Endothelial cell of umbilical vein (primary cell): ENCODE measurements around the gene AGBL4. TPM values are rescaled to one million over a fixed set of nuclear protein-coding genes. Genes with fewer than 3 reads are reported as not detected.

Experiments used
- BruUV-seq: library from RNA; stranded (reverse); fragments of 400-500 nt; replicated peaks from 2 replicates; lab custom pipeline; 2021; lab: Mats Ljungman, UMichigan
- CTCF ChIA-PET: fragments of 300-600, 350-600 bp; sonication (Branson Sonifier 250); formaldehyde crosslinking; loops from one replicate; lab custom pipeline; 2021; ENCODE audit warnings: antibody characterized with exemption, inconsistent platforms; lab: Charles Lee
- POLR2A ChIA-PET: fragments of 300-600, 350-600 bp; sonication (Branson Sonifier 250); formaldehyde crosslinking; loops from one replicate; lab custom pipeline; 2021; ENCODE audit warnings: antibody characterized with exemption, inconsistent platforms; lab: Charles Lee
- DNase-seq: peaks from one replicate; pipeline ENCODE4 v3.0.0-alpha.2; 2011; ENCODE audit warnings: low read depth, low spot score
- FAIRE-seq: peaks from 2 replicates; lab custom pipeline; 2011; peaks lifted over from hg19 to GRCh38; lab: Jason Lieb, UNC
- H2AFZ ChIP-seq: 2 replicates; pipeline ENCODE4 v1.6.0; 2012; ENCODE audit warnings: low read depth, low read length, control low read depth, inconsistent platforms
- H3K27ac ChIP-seq: 2 replicates; pipeline ENCODE4 v1.5.1; 2011; ENCODE audit warnings: low read depth, mild to moderate bottlenecking, control low read depth, low read length, moderate library complexity; ENCODE audit not compliant: insufficient read depth
- H3K27me3 ChIP-seq, 2 experiments: 2 replicates each; pipeline versions ENCODE4 v1.6.0 to v1.6.1; 2011; ENCODE audit warnings: low read length in 2 of 2, mixed read lengths in 1 of 2; ENCODE audit not compliant: control insufficient read depth in 2 of 2, insufficient read depth in 2 of 2
- H3K36me3 ChIP-seq, 2 experiments: 2 replicates in 1 of 2; 3 replicates in 1 of 2; pipeline ENCODE4 v1.5.1; 2011; ENCODE audit warnings: low read length in 2 of 2, mild to moderate bottlenecking in 1 of 2, moderate library complexity in 1 of 2; ENCODE audit not compliant: control insufficient read depth in 2 of 2, insufficient read depth in 2 of 2; ENCODE audit errors: extremely low read depth in 1 of 2
- H3K4me1 ChIP-seq: 3 replicates; pipeline ENCODE4 v1.5.1; 2011; ENCODE audit warnings: mild to moderate bottlenecking, low read length; ENCODE audit not compliant: control insufficient read depth, insufficient read depth; ENCODE audit errors: extremely low read depth
- H3K4me2 ChIP-seq: 2 replicates; pipeline ENCODE4 v1.6.1; 2011; ENCODE audit warnings: low read length, control low read depth, mixed read lengths; ENCODE audit not compliant: insufficient read depth
- H3K4me3 ChIP-seq, 3 experiments: fragments of 200-600 bp in 1 of 3; sonication (generic), shearing (Covaris generic) in 1 of 3; replicated peaks in 1 of 3; 2 replicates each; pipeline ENCODE4 v1.5.1; 2011 to 2016; ENCODE audit warnings: control low read depth in 3 of 3, low read length in 3 of 3, mild to moderate bottlenecking in 2 of 3, inconsistent platforms in 1 of 3, low read depth in 1 of 3, moderate library complexity in 1 of 3; ENCODE audit not compliant: insufficient read depth in 1 of 3
- H3K79me2 ChIP-seq: 2 replicates; pipeline ENCODE4 v1.6.0; 2012; ENCODE audit warnings: low read length, inconsistent platforms; ENCODE audit not compliant: control insufficient read depth, insufficient read depth
- H3K9ac ChIP-seq: replicated peaks from 2 replicates; pipeline ENCODE3; 2011; ENCODE audit warnings: low read length, control low read depth; ENCODE audit not compliant: insufficient read depth; ENCODE audit errors: extremely low read depth
- H3K9me1 ChIP-seq: replicated peaks from 3 replicates; pipeline ENCODE4 v1.6.0; 2011; ENCODE audit warnings: mild to moderate bottlenecking, low read length; ENCODE audit not compliant: control insufficient read depth, insufficient read depth; ENCODE audit errors: extremely low read depth
- H3K9me3 ChIP-seq: replicated peaks from 2 replicates; pipeline ENCODE4 v1.5.1; 2012; ENCODE audit warnings: low read length, inconsistent platforms; ENCODE audit not compliant: control insufficient read depth, insufficient read depth
- H4K20me1 ChIP-seq: replicated peaks from 2 replicates; pipeline ENCODE3; 2011; ENCODE audit warnings: mild to moderate bottlenecking, low read length; ENCODE audit not compliant: control insufficient read depth, insufficient read depth; ENCODE audit errors: extremely low read depth
- CTCF ChIP-seq, 2 donors: IDR thresholded peaks; 1 replicate in 1 of 2; 2 replicates in 1 of 2; pipeline ENCODE4 v1.5.1; 2011; ENCODE audit warnings: low read length in 2 of 2, mild to moderate bottlenecking in 2 of 2, moderate library complexity in 2 of 2, control low read depth in 1 of 2, inconsistent platforms in 1 of 2, low read depth in 1 of 2; ENCODE audit not compliant: insufficient read depth in 1 of 2; ENCODE audit errors: extremely low read depth in 1 of 2
- EZH2 ChIP-seq: IDR thresholded peaks from 2 replicates; pipeline ENCODE4 v1.6.1; 2012; ENCODE audit warnings: borderline replicate concordance, low read depth, mild to moderate bottlenecking, moderate library complexity, low read length, inconsistent platforms; ENCODE audit not compliant: severe bottlenecking
- FOS ChIP-seq: IDR thresholded peaks from 2 replicates; pipeline ENCODE4 v1.6.1; 2011; ENCODE audit warnings: mild to moderate bottlenecking, low read length, moderate library complexity, borderline replicate concordance; ENCODE audit not compliant: insufficient read depth
- GATA2 ChIP-seq: IDR thresholded peaks from 2 replicates; pipeline ENCODE4 v1.7.0; 2011; ENCODE audit warnings: low read depth, mild to moderate bottlenecking, moderate library complexity, mixed read lengths, low read length; ENCODE audit not compliant: insufficient read length, insufficient read depth
- JUN ChIP-seq: IDR thresholded peaks from 2 replicates; pipeline ENCODE4 v1.6.1; 2011; ENCODE audit warnings: borderline replicate concordance, low read depth; ENCODE audit not compliant: insufficient read length, insufficient read depth
- MAX ChIP-seq: IDR thresholded peaks from 2 replicates; pipeline ENCODE4 v1.6.1; 2011; ENCODE audit not compliant: insufficient read depth, insufficient read length
- MYC ChIP-seq: IDR thresholded peaks from one replicate; pipeline ENCODE4 v1.6.1; 2011; ENCODE audit warnings: mild to moderate bottlenecking, low read depth, low read length
- POLR2A ChIP-seq: IDR thresholded peaks from 2 replicates; pipeline ENCODE4 v1.6.1; 2012; ENCODE audit warnings: low read depth, mild to moderate bottlenecking, control low read depth, low read length
- POLR2AphosphoS5 ChIP-seq: IDR thresholded peaks from 2 replicates; pipeline ENCODE4 v1.6.1; 2012; ENCODE audit warnings: low read depth, mild to moderate bottlenecking, control low read depth, low read length, moderate library complexity; ENCODE audit not compliant: insufficient read depth
- dilution Hi-C: fragments of 300-500 bp; cut with MboI; formaldehyde crosslinking; loops from one replicate; pipeline ENCODE4 v1.15.0; 2019; ENCODE audit warnings: low sequenced_read_pairs; ENCODE audit not compliant: extremely low pct_ligation_motif_present
- intact Hi-C: fragments of 100-400 bp; cut with micrococcal nuclease; formaldehyde crosslinking; loops from one replicate; pipeline ENCODE4 v1.10.0; 2022
- polyA plus RNA-seq, 4 experiments: library from polyadenylated mRNA; depleted of rRNA in 3 of 4; stranded (reverse) in 3 of 4; unstranded in 1 of 4; fragments of >200 nt; gene quantifications; 2 replicates each; pipeline versions ENCODE4 v1.2.1 to v1.2.3, GENCODE V29; 2011 to 2012; ENCODE audit warnings: missing spikeins in 1 of 4
- total RNA-seq: library from RNA; stranded (reverse); gene quantifications from 2 replicates; pipeline ENCODE4 v1.2.3, GENCODE V29; 2021

AGBL4 gene
- total and polyA plus RNA-seq, 2 donors (not counting 3 experiments of a cell fraction or from before 2014, with no cell fraction given) = not detected

DNA sequence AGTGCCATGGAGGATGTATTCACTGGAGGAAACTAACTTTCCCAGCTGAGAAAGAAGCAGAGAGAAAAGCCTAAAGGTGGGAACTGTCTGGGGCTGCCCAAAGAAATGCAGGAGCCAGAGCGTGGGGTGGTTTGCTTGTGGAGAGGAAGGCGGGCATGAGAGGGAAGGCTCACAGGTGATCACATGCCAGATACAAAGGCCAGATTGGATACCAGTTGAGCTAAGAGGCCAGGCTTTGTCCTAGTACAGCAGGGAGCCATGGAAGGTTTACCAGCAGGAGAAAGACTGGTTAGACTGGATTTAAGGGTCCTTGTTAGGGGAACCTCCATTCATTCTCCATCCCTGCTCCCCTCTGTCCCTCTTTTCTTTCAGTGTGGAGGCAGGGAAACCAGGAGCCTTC lies 1313.4 kb downstream of the AGBL4 start:
- Histone ChIP-seq H3K4me2 (no peak overlapping the region), H3K9me1 (no peaks in the 10 kb centered on the region), H4K20me1 (no peaks in the 10 kb centered on the region), H3K9ac (no peak overlapping the region), H3K36me3 (no peaks in the 10 kb centered on the region), H3K27ac (no peak overlapping the region), H3K4me1 (no peaks in the 10 kb centered on the region), H3K4me3 (no peak overlapping the region), H3K79me2 (no peaks in the 10 kb centered on the region), H3K27me3 (no peaks in the 10 kb centered on the region), H2AFZ (no peak overlapping the region), H3K9me3 (no peaks in the 10 kb centered on the region)
- DNase-seq (no peak), FAIRE-seq (no peak)
- ChIA-PET POLR2A (no interaction called here), CTCF (no interaction called here)
- BruUV-seq = no TSS peak
- intact Hi-C loops = no loop called here
- dilution Hi-C loops = no loop called here
- no peak for TF ChIP-seq GATA2
- TF ChIP-seq POLR2AphosphoS5 = no peak
- TF ChIP-seq MYC = no peak
- TF ChIP-seq JUN = no peak
- no peak for TF ChIP-seq MAX
- no peak for TF ChIP-seq EZH2
- no peak for TF ChIP-seq CTCF (IDR thresholded peaks at IDR 0.05; ENCODE audit: extremely low read depth in 1 of 2, insufficient read depth in 1 of 2, low read depth in 1 of 2, low read length in 2 of 2)
- no peak for TF ChIP-seq POLR2A
- no peak for TF ChIP-seq FOS
